Pericardium fibroblast (primary cell): ENCODE data around the gene OR10G3. TPM values are rescaled to one million over a fixed set of nuclear protein-coding genes. Genes with fewer than 3 reads are reported as not detected.

Experiments
- total RNA-seq: library from RNA; depleted of rRNA; stranded (reverse); fragments of >200 nt; gene quantifications from 2 replicates; pipeline ENCODE4 v1.2.3, GENCODE V29; 2015

The OR10G3 gene, protein sequence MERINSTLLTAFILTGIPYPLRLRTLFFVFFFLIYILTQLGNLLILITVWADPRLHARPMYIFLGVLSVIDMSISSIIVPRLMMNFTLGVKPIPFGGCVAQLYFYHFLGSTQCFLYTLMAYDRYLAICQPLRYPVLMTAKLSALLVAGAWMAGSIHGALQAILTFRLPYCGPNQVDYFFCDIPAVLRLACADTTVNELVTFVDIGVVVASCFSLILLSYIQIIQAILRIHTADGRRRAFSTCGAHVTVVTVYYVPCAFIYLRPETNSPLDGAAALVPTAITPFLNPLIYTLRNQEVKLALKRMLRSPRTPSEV
- not detected in 2 replicates for total RNA-seq

GRCh38 chr14:21579976-21580375 is at the start of gene OR10G3:
Gene OR10G3, minus strand, starts transcription at chr14:21580076. Its CDS starts 9,332 bp downstream, at chr14:21570744.

DNA sequence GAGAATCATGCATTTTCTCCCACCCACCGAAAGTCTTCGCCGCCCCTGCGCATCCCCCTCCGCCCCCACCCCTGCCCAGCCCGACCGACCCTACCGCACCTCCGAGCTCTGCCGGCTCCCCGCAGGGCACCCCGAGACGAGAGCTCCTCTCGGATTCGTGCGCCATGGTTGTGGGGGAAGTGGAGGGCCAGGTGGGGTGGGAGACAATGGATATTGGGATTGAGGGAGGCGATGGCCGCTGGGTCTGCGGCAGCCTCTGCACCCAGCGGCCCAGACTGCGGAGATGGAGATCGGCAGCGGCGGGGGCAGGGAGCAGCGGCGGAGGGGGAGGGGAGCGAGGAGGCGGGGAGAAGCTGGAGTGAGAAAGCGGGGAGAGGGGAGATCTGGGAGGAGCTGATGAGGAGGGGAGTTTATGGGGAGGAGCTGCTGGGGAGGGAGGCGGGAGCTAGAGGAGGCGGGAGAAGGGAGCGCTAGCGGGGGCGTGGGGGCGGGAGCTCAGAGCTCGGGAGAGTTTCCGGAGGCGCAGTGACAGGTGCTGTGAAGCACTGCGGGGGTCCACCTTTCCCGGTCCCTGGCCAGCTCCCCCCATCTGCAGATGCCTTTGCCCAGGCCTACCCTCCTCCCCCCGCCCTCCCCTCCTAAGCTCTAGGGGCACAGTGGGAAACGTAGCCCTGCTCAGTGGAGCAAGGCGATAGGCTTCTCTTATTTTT is 53.8 kb downstream of the OR10G3 start, which contains the start of gene SALL2:
Gene SALL2 (minus strand): TSS at position 385 of the 710 bp plus-strand sequence. CDS start 219 bp downstream, at position 166.

Other genes starting within 250 kb of the OR10G3 start
- 34.2 and 51.9 TPM in 2 replicates for gene SUPT16H, start 196.1 kb downstream of the OR10G3 start, total RNA-seq
- 31.0 and 38.1 TPM in 2 replicates for gene CHD8, start 124.0 kb downstream of the OR10G3 start, total RNA-seq
- gene RAB2B, start 103.1 kb downstream of the OR10G3 start, total RNA-seq: 16.3 and 21.4 TPM in 2 replicates
- gene TOX4, start 102.9 kb downstream of the OR10G3 start, total RNA-seq: 25.4 and 35.8 TPM in 2 replicates
- gene METTL3, start 68.7 kb downstream of the OR10G3 start, total RNA-seq: 24.4 and 24.5 TPM in 2 replicates
- gene SALL2, start 53.7 kb downstream of the OR10G3 start, total RNA-seq: 6.9 and 8.5 TPM in 2 replicates
- not detected in 2 replicates for gene OR10G2, start 54.9 kb upstream of the OR10G3 start, total RNA-seq
- not detected in 2 replicates for gene OR4E2, start 73.8 kb upstream of the OR10G3 start, total RNA-seq
- gene OR4E1, start 93.7 kb upstream of the OR10G3 start, total RNA-seq: not detected in 2 replicates